ENCODE measurements around the gene FAM114A1.

Gene FAM114A1

GRCh38 chr4:38943343-38943742 lies 75.7 kb downstream of the FAM114A1 start:
- Histone ChIP-seq H3K4me3 (ENCODE audit: low read depth in 1 of 2, low read length in 2 of 2) (no peak overlapping the region), H3K9ac (ENCODE audit: low read depth in 1 of 2, low read length in 2 of 2) (no peak overlapping the region), H3K36me3 (ENCODE audit: control insufficient read depth in 1 of 2, insufficient read depth in 2 of 2, low read length in 2 of 2) (peaks cover 6 to 57% of the 10 kb centered on the region in 2 donors), H3K4me1 (ENCODE audit: control insufficient read depth in 1 of 2, insufficient read depth in 2 of 2, low read length in 2 of 2) (no peaks in the 10 kb centered on the region), H3K9me3 (ENCODE audit: control insufficient read depth in 1 of 2, low read length in 2 of 2) (no peaks in the 10 kb centered on the region), H3K27ac (ENCODE audit: low read depth, low read length) (no peak overlapping the region), H3K27me3 (ENCODE audit: control insufficient read depth in 1 of 2, insufficient read depth in 2 of 2, low read length in 2 of 2) (no peaks in the 10 kb centered on the region)

GRCh38 chr4:38944440-38944839 lies 76.8 kb downstream of the FAM114A1 start:
- Histone ChIP-seq H3K4me1 (ENCODE audit: control insufficient read depth in 1 of 2, insufficient read depth in 2 of 2, low read length in 2 of 2) (peaks cover 0 to 3% of the 10 kb centered on the region in 2 donors), H3K9me3 (ENCODE audit: control insufficient read depth in 1 of 2, low read length in 2 of 2) (no peaks in the 10 kb centered on the region), H3K27me3 (ENCODE audit: control insufficient read depth in 1 of 2, insufficient read depth in 2 of 2, low read length in 2 of 2) (no peaks in the 10 kb centered on the region), H3K27ac (ENCODE audit: low read depth, low read length) (no peak overlapping the region), H3K9ac (ENCODE audit: low read depth in 1 of 2, low read length in 2 of 2) (no peak overlapping the region), H3K4me3 (ENCODE audit: low read depth in 1 of 2, low read length in 2 of 2) (no peak overlapping the region), H3K36me3 (ENCODE audit: control insufficient read depth in 1 of 2, insufficient read depth in 2 of 2, low read length in 2 of 2) (peaks cover 6 to 46% of the 10 kb centered on the region in 2 donors)

GRCh38 chr4:38946919-38947318 lies 79.3 kb downstream of the FAM114A1 start:
- Histone ChIP-seq H3K27ac (ENCODE audit: low read depth, low read length) (no peak overlapping the region), H3K36me3 (ENCODE audit: control insufficient read depth in 1 of 2, insufficient read depth in 2 of 2, low read length in 2 of 2) (peaks cover 3 to 28% of the 10 kb centered on the region in 2 donors), H3K4me1 (ENCODE audit: control insufficient read depth in 1 of 2, insufficient read depth in 2 of 2, low read length in 2 of 2) (peaks cover 0 to 18% of the 10 kb centered on the region in 2 donors), H3K27me3 (ENCODE audit: control insufficient read depth in 1 of 2, insufficient read depth in 2 of 2, low read length in 2 of 2) (no peaks in the 10 kb centered on the region), H3K4me3 (ENCODE audit: low read depth in 1 of 2, low read length in 2 of 2) (no peak overlapping the region), H3K9ac (ENCODE audit: low read depth in 1 of 2, low read length in 2 of 2) (no peak overlapping the region), H3K9me3 (ENCODE audit: control insufficient read depth in 1 of 2, low read length in 2 of 2) (no peaks in the 10 kb centered on the region)

DNA sequence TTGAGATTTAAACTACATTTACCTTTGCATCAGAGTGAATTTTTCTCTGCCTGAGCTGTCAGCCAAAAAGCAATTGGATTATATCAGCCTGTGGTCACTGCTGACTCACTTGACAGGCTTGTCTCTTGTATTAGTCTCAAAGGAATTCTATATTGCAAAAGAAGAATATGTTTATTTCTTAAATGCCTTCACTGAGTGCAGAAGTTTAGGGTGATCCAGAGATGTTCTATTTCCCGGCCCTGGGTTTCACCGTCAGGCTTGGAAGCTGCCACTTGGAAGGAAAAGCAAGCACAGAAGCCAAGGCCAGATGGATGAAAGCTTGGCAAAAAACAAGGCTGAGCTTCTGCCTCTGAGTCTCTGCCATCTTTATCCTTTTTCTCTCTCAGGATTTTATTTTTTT lies 80.9 kb downstream of the FAM114A1 start:
- no peak overlapping the region for H3K27ac ChIP-seq (ENCODE audit: low read depth, low read length)
- H3K4me3 ChIP-seq (ENCODE audit: low read depth in 1 of 2, low read length in 2 of 2) = no peak overlapping the region
- H3K9ac ChIP-seq (ENCODE audit: low read depth in 1 of 2, low read length in 2 of 2) = no peak overlapping the region
- peaks cover 3 to 13% of the 10 kb centered on the region in 2 donors for H3K36me3 ChIP-seq (ENCODE audit: control insufficient read depth in 1 of 2, insufficient read depth in 2 of 2, low read length in 2 of 2)
- H3K4me1 ChIP-seq (ENCODE audit: control insufficient read depth in 1 of 2, insufficient read depth in 2 of 2, low read length in 2 of 2) = peaks cover 0 to 18% of the 10 kb centered on the region in 2 donors
- no peaks in the 10 kb centered on the region for H3K9me3 ChIP-seq (ENCODE audit: control insufficient read depth in 1 of 2, low read length in 2 of 2)
- no peaks in the 10 kb centered on the region for H3K27me3 ChIP-seq (ENCODE audit: control insufficient read depth in 1 of 2, insufficient read depth in 2 of 2, low read length in 2 of 2)

DNA sequence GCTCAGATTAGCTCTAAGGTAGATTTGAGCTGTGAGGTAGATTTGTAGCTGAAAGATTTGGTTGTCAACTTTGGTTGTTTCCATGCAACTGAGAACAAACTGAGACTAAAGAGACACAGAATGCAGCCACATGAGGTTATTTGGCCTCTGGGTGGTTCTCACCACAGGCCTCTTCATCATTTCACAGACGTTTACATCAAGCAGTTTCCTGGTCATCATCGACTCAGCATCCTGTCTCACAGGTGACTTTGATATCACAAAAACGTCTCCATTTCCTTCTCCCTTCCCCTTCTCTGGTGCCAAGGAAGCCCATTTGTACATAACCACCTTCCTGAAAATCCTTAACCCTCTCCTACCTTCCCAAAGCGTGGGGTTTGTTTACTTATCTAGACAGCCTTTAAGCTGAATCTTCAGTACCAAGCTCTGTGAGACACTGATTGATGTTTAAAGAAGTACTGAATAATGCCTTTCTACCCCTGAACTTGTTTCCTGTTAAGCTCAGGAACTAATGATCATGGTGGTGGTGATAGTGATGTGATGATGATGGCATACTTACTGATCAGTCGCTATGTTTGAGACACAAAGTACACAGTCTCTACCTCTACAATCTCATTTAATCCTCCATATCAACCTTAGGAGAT lies 81.9 kb downstream of the FAM114A1 start:
- H3K4me1 ChIP-seq (ENCODE audit: control insufficient read depth in 1 of 2, insufficient read depth in 2 of 2, low read length in 2 of 2) = peaks cover 0 to 18% of the 10 kb centered on the region in 2 donors
- no peak overlapping the region for H3K9ac ChIP-seq (ENCODE audit: low read depth in 1 of 2, low read length in 2 of 2)
- no peak overlapping the region for H3K27ac ChIP-seq (ENCODE audit: low read depth, low read length)
- H3K9me3 ChIP-seq (ENCODE audit: control insufficient read depth in 1 of 2, low read length in 2 of 2) = no peaks in the 10 kb centered on the region
- peaks cover 3 to 6% of the 10 kb centered on the region in 2 donors for H3K36me3 ChIP-seq (ENCODE audit: control insufficient read depth in 1 of 2, insufficient read depth in 2 of 2, low read length in 2 of 2)
- H3K27me3 ChIP-seq (ENCODE audit: control insufficient read depth in 1 of 2, insufficient read depth in 2 of 2, low read length in 2 of 2) = no peaks in the 10 kb centered on the region
- H3K4me3 ChIP-seq (ENCODE audit: low read depth in 1 of 2, low read length in 2 of 2) = no peak overlapping the region

GRCh38 chr4:38950159-38950558 lies 82.6 kb downstream of the FAM114A1 start:
- H3K9me3 ChIP-seq (ENCODE audit: control insufficient read depth in 1 of 2, low read length in 2 of 2) = no peaks in the 10 kb centered on the region

DNA sequence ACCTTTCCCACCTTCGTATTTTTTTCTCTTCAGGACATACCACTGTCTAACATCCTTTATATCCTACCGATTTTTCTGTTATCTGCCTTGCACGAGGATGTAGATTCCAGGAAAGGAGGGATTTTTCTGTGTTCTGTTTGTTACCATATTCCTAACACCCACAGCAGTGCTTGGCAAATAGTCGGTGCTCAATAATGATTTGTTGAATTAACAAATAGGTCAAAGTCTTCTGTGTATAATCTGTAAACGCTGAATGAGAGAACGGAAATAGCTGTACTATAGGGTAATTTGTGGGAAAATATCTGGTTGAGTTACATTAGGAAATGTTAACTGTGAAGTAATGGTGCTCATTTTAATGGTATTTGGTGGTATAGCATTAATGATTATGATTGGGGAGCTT lies 83.1 kb downstream of the FAM114A1 start:
- Histone ChIP-seq H3K27me3 (ENCODE audit: control insufficient read depth in 1 of 2, insufficient read depth in 2 of 2, low read length in 2 of 2) (no peaks in the 10 kb centered on the region), H3K9me3 (ENCODE audit: control insufficient read depth in 1 of 2, low read length in 2 of 2) (no peaks in the 10 kb centered on the region), H3K4me3 (ENCODE audit: low read depth in 1 of 2, low read length in 2 of 2) (no peak overlapping the region), H3K36me3 (ENCODE audit: control insufficient read depth in 1 of 2, insufficient read depth in 2 of 2, low read length in 2 of 2) (no peaks in the 10 kb centered on the region), H3K4me1 (ENCODE audit: control insufficient read depth in 1 of 2, insufficient read depth in 2 of 2, low read length in 2 of 2) (peaks cover 0 to 18% of the 10 kb centered on the region in 2 donors), H3K27ac (ENCODE audit: low read depth, low read length) (no peak overlapping the region), H3K9ac (ENCODE audit: low read depth in 1 of 2, low read length in 2 of 2) (no peak overlapping the region)

More at GRCh38 chr4:38950159-38950558, 82.6 kb downstream of the FAM114A1 start:
- H3K27ac ChIP-seq (ENCODE audit: low read depth, low read length) = no peak overlapping the region
- peaks cover 0 to 18% of the 10 kb centered on the region in 2 donors for H3K4me1 ChIP-seq (ENCODE audit: control insufficient read depth in 1 of 2, insufficient read depth in 2 of 2, low read length in 2 of 2)
- no peaks in the 10 kb centered on the region for H3K27me3 ChIP-seq (ENCODE audit: control insufficient read depth in 1 of 2, insufficient read depth in 2 of 2, low read length in 2 of 2)
- H3K4me3 ChIP-seq (ENCODE audit: low read depth in 1 of 2, low read length in 2 of 2) = no peak overlapping the region
- H3K36me3 ChIP-seq (ENCODE audit: control insufficient read depth in 1 of 2, insufficient read depth in 2 of 2, low read length in 2 of 2) = peaks cover under 1 to 4% of the 10 kb centered on the region in 2 donors
- H3K9ac ChIP-seq (ENCODE audit: low read depth in 1 of 2, low read length in 2 of 2) = no peak overlapping the region

GRCh38 chr4:38951598-38951997 lies 84.0 kb downstream of the FAM114A1 start:
- Histone ChIP-seq H3K27me3 (ENCODE audit: control insufficient read depth in 1 of 2, insufficient read depth in 2 of 2, low read length in 2 of 2) (no peaks in the 10 kb centered on the region), H3K36me3 (ENCODE audit: control insufficient read depth in 1 of 2, insufficient read depth in 2 of 2, low read length in 2 of 2) (no peaks in the 10 kb centered on the region), H3K9me3 (ENCODE audit: control insufficient read depth in 1 of 2, low read length in 2 of 2) (no peaks in the 10 kb centered on the region), H3K4me1 (ENCODE audit: control insufficient read depth in 1 of 2, insufficient read depth in 2 of 2, low read length in 2 of 2) (peaks cover 0 to 18% of the 10 kb centered on the region in 2 donors), H3K27ac (ENCODE audit: low read depth, low read length) (no peak overlapping the region), H3K9ac (ENCODE audit: low read depth in 1 of 2, low read length in 2 of 2) (no peak overlapping the region), H3K4me3 (ENCODE audit: low read depth in 1 of 2, low read length in 2 of 2) (no peak overlapping the region)

DNA sequence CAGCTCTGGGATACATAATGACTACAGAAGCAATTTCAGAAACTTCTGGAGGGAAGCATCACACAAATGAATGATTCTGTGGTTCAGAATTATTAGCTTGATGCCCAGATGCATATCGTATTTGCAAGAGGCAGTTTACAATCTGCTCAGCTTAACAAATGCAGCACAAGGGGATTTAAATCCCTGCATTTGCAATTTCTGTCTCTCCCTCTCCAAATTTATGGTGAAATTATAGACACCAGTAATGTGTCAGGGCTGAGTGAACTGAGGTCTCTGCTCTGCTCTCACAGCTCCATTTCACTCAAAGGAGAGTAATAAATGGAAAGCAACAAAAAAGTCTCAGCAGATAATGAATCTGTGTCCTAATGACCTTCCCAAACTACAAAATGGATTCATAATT lies 84.4 kb downstream of the FAM114A1 start:
- no peaks in the 10 kb centered on the region for H3K36me3 ChIP-seq (ENCODE audit: control insufficient read depth in 1 of 2, insufficient read depth in 2 of 2, low read length in 2 of 2)
- H3K9me3 ChIP-seq (ENCODE audit: control insufficient read depth in 1 of 2, low read length in 2 of 2) = no peaks in the 10 kb centered on the region
- H3K27ac ChIP-seq (ENCODE audit: low read depth, low read length) = no peak overlapping the region
- H3K4me1 ChIP-seq (ENCODE audit: control insufficient read depth in 1 of 2, insufficient read depth in 2 of 2, low read length in 2 of 2) = peaks cover 0 to 18% of the 10 kb centered on the region in 2 donors
- H3K9ac ChIP-seq (ENCODE audit: low read depth in 1 of 2, low read length in 2 of 2) = no peak overlapping the region
- H3K27me3 ChIP-seq (ENCODE audit: control insufficient read depth in 1 of 2, insufficient read depth in 2 of 2, low read length in 2 of 2) = no peaks in the 10 kb centered on the region
- H3K4me3 ChIP-seq (ENCODE audit: low read depth in 1 of 2, low read length in 2 of 2) = no peak overlapping the region

GRCh38 chr4:38954727-38955126 lies 87.1 kb downstream of the FAM114A1 start:
- Histone ChIP-seq H3K36me3 (ENCODE audit: control insufficient read depth in 1 of 2, insufficient read depth in 2 of 2, low read length in 2 of 2) (no peaks in the 10 kb centered on the region), H3K27ac (ENCODE audit: low read depth, low read length) (no peak overlapping the region), H3K9ac (ENCODE audit: low read depth in 1 of 2, low read length in 2 of 2) (no peak overlapping the region), H3K4me1 (ENCODE audit: control insufficient read depth in 1 of 2, insufficient read depth in 2 of 2, low read length in 2 of 2) (peaks cover 0 to 12% of the 10 kb centered on the region in 2 donors), H3K9me3 (ENCODE audit: control insufficient read depth in 1 of 2, low read length in 2 of 2) (no peaks in the 10 kb centered on the region), H3K4me3 (ENCODE audit: low read depth in 1 of 2, low read length in 2 of 2) (no peak overlapping the region), H3K27me3 (ENCODE audit: control insufficient read depth in 1 of 2, insufficient read depth in 2 of 2, low read length in 2 of 2) (no peaks in the 10 kb centered on the region)
